Stimulated activated CD4-positive, alpha-beta T cell treated with anti-CD3 and anti-CD28 coated beads, TNF-alpha, amount 100 ng/mL, for 48 hours (primary cell): ENCODE results near the gene METTL27.
"Not testable (repeated sequence)": the region's sequence is repeated elsewhere in the genome, so short reads cannot be mapped to it uniquely, and the experiment has no call there.

ENCODE experiments used
- DNase-seq, 3 donors: peaks; one replicate each; pipeline ENCODE4 v3.0.0-alpha.2; 2020; ENCODE audit warnings: low read depth in 3 of 3

The METTL27 gene, protein sequence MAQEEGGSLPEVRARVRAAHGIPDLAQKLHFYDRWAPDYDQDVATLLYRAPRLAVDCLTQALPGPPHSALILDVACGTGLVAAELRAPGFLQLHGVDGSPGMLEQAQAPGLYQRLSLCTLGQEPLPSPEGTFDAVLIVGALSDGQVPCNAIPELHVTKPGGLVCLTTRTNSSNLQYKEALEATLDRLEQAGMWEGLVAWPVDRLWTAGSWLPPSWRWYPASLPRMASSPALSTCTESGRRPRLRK

DNA sequence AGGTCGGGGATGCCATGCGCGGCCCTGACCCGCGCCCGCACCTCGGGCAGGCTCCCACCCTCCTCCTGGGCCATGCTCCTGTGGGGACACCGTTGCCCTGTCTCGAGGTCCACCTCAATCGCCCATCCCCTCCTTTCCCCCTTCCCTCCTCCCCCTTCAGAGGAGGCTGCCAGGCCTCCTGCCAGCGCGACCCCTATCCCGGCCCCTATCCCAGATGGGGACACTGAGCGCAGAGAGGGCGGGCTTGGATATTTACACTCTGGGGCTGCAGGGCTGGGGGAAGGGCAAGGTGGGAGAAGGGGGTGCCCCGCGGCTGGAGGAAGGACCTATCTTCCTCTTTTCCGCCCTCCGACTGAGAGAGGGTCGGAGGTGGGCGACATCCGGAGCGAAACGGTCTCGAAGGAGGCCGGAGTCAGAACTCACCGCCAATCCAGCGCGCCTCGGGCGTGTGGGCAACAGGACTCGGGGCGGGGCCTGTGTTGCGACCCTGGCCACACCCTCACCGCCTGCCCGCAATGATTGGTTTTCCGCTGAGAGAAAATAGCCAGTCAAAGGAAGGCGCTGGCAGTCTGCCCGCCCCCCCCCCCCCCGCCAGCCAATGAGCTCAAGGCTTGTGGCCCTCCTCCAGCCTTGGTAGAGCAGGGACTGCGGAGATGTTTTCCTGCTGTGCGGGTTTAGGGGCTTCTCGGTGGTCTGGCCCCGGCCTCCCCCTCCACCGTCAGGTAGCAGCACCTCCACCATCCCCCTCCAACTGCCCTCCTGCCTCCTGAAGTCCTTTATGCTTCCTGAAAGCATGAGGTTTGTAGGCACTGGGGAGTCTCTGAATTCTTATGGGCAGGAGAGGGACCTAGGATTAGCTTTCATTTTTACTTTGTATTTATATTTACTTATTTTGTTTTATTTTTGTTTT, at the start of gene METTL27:
METTL27 (minus strand) TSS at position 450 of the 910 bp plus-strand sequence; CDS start at position 74, 376 bp downstream.
- DNase-seq: peak; percentile 75 to 87 (median 85)

DNA sequence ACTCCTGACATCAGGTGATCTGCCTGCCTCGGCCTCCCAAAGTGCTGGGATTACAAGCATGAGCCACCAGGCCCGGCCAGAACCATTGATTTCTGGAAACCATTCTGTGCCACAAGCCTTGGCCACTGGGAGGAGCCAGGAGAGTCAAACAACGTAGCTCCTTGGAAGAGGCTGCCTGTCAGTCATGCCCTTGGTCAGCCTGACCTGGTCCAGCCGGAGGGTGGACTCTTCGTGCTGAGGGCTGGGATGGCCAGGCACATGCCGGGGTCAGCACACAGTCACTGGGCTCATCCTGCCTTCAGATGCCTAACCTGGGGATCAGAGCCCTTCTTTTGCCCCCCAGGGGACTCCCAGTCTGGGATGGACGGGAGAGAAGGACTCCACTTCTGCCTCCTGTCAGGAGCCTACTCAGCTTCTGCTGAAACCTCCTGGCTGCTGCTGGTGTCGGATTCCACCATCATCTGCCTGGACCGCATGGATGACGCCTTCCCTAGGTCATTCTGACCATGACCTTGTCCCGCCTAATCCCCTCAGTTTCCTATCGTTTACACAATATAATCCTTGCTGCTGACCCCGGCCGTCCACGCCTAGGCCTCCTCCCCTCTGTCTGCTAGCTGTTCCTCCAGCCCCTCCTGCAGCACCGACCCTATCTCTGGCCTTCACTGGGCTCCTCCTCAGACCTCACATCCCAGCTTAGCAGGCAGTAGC, 49.0 kb upstream of the METTL27 start:
- no peak for DNase-seq

DNA sequence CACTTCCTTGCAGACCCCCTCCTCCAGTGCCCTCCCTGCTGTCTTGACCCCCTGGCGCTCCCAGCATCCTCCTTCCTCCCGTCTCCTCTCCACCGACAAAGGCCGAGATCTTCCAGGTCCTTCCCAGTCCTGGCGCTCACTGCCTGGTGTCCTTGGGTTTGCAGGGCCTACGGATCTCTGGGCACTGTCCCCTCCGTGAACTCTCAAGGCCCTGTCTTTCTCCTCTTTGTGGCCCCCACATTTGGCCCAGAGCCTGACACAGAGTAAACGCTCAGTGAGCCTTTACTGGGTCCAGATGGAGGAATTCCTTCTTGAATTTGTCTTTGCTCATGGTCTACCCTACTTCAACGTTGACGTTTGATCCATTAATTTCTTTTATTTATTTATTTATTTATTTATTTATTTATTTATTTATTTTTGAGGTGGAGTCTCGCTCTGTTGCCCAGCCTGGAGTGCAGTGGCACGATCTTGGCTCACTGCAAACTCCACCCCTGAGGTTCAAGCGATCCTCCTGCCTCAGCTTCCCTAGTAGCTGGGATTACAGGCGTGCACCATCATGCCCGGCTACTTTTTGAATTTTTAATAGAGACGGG, 48.3 kb upstream of the METTL27 start:
- no peak for DNase-seq

DNA sequence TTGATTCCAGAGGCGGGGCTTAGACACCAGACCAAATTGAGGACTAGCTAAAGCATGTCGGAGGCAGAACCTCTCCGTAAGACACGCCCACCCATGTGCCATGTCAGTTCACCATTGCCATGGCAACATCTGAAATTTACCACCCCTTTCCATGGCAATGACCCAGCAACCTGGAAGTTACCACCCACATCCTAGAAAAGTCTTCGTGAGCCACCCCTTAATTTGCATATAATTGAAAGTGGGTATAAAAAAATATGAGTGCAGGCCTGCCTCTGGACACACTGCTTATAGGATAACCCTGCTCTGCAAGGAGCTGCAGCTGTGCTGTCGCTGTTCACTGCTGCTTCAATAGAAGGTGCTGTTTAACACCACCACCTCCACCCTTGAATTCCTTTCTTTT, 46.6 kb upstream of the METTL27 start:
- no peak for DNase-seq

DNA sequence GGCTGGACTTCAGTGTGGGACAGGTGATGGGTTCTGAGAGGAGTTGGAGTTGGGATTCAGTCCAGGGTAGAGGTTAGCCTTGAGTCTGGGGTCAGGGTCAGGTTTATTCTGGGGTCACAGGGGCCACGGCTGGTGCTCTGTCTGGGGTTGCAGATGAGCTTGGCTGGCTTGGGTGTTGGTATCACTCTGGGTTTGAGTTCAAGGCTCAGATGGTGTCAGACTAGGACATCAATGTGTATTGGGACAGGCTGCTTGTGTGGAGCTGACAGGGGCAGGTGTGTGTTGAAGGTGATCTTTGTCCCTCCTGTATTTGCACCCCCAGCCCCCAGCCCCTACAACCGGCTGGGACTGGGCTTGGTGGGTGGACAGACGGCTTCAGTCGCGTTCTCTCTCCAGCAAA, 45.4 kb upstream of the METTL27 start:
- DNase-seq: no peak

DNA sequence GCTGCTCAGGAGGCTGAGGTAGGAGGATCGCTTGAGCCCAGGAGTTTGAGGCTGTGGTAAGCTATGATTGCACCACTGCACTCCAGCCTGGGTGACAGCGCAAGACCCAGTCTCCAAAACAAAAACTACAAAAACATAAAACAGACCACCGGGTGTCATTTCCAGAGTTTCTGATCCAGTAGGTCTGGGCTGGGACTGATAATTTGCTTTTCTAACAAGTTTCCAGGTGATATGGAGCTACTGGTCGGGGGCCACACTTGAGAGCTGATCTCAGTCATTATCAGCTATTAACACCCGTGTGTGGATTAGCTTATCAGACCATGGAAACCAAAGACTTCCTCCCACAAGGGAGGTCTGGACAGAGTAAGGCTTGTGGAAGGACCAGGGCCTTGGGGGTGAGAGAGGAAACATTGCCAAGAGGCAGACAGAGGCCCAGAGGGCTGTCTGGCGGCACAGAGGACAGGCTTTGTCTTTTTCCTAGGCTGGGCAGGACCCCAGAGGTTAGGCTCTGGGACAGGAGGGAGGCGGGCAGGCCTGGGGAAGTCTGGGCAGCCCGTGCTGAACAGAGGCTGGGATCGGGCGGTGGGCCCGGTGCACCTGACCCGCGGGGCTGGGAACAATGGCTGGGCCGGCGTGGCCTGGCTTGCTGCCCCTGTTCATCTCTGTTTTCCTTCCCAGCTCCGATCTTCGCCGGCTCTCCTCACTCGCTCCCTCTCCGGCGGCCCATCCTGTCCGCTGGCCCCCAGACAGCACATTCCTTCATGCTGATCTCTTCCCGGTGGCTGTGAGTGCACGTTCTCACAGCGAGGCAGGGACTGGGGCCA, 43.9 kb upstream of the METTL27 start:
- no peak for DNase-seq

DNA sequence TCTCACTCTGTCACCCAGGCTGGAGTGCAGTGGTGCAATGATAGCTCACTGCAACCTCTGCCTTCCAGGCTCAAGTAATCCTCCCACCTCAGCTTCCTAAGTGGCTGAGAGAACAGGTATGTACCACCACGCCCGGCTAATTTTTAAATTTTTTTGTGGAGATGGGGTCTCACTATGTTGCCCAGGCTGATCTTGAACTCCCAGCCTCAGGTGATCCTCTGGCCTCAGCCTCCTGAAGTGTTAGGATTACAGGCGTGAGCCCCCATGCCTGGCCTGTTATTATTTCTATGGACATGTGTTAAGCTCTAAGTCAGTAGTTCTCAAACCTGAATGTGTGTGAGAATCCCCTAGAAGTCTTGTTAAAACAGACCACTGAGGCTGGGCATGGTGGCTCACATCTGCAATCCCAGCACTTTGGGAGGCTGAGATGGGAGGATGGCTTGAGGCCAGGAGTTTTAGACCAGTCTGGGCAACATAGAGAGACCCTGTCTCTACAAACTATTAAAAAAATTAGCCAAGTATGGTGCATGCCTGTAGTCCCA, 43.2 kb upstream of the METTL27 start:
- DNase-seq: no peak

DNA sequence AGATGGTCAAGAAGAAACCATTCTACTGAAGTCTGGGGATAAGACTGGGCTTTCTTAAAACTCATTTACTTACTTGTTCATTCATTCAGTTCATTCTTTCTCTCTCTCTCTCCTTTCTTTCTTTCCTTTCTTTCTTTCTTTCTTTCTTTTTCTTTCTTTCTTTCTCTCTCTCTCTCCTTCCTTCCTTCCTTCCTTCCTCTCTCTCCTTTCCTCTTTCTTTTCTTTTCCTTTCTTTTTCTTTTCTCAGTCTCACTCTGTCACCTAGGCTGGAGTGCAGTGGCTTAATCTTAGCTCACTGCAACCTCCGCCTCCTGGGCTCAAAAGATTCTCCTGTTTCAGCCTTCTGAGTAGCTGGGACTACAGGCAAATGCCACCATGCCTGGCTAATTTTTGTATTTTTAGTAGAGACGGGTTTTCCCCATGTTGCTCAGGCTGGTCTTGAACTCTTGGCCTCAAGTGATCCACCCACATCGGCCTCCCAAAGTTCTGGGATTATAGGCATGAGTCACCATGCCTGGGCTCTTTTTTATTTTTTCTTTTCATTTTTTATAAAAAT, 42.6 kb upstream of the METTL27 start:
- not testable (repeated sequence) for DNase-seq

DNA sequence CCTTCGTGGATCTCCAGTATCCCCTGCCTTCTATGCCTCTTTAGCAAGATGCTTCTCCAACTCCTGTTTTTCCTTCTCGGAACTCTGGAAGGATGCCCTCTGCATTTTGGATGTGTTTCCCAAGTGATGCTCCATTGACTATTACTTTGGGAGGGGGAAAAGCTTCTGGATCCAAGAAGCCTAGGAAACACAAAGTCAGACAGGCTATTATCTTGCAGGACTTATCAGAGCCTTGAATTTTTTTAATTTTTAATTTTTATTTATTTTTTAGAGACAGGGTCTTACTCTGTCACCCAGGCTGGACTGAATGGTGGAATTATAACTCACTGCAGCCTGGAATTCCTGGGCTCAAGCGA, 39.7 kb upstream of the METTL27 start:
- no peak for DNase-seq

DNA sequence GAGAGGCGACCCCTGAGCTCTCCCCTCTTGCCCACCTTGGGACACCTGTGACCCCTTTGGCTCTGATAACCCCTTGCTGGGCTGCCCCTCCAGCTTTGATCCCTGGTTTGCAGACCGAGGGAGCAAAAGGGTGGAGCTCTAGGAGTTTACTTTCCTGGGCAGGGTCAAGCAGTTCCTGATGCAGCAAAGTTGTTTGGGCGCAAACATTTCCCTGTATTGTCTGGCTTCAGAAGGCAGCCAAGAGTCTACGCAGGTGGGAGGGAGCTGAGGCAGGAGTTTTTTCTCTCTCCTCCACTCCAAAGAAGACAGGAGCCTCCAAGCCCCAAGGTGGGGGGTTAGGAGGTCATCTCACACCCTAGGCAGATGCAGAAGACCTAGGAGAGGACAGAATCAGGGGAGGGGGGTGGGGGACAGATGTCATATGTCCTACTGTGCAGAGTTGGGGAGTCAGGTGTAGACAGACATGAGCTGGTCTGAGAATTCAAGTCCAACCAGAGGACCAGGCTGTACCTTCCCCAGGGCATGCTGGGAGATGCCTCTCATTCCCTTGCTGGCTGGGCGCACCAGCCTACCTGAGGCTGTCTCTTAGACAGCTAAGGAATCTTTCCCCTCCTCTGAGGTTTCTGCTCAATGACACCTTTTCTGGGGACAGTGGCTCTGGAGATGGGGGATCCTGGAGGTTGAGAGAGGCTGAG, 39.2 kb upstream of the METTL27 start:
- DNase-seq: no peak

DNA sequence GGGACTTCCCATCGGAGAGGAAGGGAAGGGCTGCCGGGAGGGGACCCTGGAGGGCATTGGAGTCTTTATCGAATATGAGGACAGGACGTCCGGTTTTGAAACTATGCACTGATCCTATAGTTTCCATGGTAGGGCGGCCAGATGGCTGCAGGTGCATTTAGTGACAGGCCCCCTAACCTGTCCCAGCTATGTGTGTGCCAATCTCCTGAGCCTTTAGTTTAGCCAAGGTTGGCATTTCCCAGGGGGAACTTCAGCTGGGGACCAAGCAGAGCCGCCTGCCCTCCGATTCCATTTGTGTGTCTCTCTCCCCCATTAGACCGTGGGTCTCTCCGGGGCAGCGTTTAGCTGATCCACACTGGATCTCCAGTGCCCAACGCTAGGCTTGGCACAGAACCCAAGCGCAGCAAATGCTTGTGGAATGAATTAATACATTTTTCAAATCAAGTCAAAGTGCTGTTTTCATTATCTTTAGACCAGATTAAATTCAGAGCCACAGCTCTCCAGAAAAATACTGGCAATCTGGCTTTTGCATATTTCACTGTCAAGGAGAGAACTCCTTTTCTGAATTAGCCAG, 38.5 kb upstream of the METTL27 start:
- no peak for DNase-seq

DNA sequence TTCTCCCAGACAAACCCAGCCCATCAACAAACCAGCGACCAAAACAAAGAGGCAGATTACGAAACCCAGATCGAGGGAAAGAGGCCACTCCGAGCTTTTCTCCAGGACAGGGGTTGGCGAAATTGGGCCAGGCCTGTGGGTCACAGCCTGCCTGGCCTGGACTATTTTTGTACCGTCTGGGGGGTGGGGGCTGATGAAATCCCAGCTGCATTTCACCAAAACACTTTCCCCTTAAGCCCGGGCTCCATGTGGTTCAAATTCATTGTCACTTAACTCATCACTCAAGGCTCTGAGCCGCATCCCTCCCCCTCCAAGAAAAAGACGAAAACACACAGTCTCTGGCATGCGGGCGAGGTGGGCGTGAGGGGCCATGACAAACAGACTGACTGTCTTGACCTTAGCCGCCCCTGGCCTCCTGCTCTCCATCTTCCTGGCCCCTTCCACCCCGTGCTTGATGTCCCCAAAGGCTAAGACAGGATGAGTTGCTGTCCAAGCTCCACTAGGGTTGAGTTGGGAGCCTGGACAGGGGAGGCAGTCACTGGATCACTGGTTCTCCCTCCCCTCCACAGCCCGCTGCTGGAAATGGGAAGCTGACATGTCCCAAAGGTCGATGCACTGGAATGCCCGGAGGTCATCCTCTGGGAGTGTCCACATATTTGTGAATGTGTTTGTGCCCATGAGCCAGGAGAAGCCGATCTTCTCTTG, 37.8 kb upstream of the METTL27 start:
- DNase-seq: no peak

DNA sequence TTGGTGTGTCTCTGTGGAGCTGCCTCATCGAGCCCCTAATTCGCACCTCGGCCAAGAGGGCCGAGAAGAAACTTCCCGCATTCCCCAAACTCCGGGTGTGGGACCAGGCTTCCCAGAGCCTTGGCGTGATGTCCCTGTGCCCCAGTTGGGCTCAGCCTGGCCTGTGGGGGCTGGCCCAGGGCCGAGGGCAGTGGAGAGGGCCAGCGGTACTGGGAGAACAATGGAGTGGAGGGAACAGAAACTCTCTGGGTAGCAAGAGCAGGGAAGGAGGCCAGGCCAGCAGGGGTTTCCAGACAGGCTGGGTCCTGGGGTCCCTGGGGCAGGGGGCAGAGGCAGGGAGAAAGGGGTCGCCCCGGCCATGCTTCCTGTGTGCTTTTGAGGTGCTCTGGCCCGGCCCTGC, 34.7 kb upstream of the METTL27 start:
- DNase-seq: no peak

DNA sequence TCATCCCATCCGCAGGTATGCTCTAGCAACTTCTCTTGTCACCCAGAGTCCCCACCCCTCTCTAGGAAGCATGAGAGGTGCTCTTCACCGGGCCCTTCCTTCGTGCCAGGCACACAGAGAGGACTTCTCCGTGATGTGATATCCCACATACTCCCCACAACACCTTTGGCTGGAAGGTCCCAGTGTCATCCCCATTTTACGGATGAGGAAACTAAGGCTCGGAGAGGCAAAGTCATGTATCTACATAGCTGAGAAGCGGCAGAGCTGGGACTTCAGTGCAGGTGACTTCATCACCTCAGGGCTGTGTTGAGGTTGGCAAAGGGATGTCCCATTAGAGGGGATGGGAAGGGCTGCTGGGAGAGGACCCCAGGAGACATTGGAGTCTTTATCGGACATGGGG, 34.0 kb upstream of the METTL27 start:
- no peak for DNase-seq

DNA sequence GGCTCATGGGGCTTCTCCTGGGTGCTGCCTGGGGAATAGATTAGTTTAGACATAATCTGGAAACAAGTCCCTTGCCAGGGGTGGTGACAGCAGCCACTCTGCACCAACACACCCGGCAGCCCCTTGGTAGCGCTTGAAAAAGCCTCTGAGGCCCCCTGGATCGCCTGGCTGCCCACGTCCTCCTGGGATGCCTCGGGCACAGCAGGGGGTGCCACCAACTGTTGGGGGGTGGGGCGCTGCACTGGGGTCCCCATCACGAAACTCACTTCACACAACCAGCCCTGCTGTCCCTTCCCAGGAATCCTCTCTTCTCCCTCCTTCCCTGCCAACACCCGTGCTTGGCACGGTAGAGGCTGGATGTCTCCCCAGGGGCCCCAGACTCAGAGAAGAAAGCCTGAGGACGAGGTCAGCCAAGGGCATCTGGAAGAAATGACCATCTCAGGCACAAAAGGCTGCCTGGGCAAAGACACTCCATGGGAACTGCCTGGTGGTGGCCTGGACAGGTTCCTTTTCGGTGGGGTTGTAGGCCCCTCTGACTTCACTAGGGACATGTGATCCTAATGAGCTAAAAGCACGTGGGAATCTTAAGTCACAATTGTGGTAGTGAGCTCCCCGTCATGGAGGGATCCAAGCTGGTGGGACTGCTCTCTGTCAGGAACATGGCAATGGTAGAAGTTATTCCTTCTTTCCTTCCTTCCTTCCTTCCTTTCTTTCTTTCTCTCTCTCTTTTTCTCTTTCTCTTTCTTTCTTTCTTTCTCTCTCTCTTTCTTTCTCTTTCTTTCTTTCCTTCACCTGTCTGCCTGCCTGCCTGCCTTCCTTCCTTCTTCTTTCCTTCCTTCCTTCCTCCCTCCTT, 30.0 kb upstream of the METTL27 start:
- no peak for DNase-seq

DNA sequence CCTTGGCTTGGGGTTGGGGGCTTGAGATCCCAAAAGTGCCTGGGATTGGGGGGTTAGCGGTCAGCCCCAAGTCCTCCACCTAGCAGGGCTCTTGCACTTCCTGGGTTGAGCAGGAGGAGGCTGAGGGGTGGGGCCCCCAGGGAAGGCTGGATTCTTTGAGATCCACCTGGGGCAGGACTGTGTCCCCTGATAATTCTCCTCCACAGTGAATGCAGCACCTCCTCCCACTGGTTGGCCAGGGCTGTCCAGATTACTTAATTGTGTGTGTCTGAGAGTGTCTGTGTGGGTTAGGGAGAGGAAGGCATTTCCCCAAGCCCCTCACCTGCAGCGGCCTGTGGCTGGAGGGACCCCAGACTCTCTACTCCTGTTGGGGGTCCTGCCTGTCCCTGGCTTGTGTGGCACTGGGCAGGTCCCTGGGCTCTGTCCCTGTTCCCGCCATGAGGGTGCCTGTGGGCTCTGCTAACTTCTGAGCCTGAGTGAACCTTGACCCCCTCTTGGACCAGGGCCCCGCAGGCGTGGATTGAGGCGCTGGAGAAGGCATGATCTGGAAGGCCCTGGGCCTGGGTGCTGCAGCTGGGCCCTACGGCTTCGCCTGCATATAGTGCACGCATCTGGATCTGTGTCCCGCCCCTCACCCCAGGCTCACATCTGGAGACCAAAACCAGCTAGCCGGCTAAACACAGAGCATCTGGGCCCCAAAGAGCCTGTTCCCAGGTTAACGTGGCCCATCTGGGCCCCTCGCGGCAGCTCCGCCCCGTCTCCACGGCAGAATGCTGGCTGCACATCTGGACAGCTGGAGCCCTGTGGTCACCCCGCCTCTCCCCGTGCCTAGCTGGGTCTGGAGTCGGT, 29.1 kb upstream of the METTL27 start:
- no peak for DNase-seq

DNA sequence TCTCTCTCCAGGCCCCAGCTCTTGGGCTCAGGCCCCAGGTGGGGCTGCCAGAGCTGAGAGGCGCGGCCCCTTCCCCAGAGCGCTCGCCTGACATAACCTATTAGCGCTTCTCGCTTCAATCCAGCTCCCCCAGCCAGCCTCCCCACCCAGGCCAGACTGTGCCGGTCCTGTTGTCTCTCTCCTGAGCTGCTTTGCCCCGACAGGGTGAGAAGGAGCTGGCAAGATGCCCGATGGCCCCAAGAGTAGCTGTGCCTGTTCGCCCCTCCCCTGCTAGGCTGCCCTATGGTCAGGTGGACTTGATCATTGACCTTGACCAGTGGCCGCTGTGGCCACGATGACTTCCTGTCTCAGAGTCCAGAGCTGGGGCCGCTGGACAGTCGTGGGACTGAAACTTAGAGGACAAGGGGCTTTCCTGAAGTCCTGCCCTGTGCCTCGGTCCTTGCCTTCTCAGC, 27.8 kb upstream of the METTL27 start:
- DNase-seq: no peak
